ENCODE data around the gene MRPL55.
A peak's percentile ranks its signal among the peaks of the same experiment; 100 is the strongest.

Gene MRPL55

GRCh38 chr1:228109073-228109961 is at the start of gene MRPL55:
Gene MRPL55 (minus strand): TSS chr1:228109299. CDS start chr1:228108260, 1,039 bp downstream.
- peak; percentile 89 to 90 for DNase-seq

GRCh38 chr1:228158151-228159007 is 49.3 kb upstream of the MRPL55 start:
- DNase-seq = no peak

DNA sequence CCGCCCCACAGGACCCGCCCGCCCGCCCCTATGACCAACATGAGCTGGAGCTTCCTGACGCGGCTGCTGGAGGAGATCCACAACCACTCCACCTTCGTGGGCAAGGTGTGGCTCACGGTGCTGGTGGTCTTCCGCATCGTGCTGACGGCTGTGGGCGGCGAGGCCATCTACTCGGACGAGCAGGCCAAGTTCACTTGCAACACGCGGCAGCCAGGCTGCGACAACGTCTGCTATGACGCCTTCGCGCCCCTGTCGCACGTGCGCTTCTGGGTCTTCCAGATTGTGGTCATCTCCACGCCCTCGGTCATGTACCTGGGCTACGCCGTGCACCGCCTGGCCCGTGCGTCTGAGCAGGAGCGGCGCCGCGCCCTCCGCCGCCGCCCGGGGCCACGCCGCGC is 48.6 kb upstream of the MRPL55 start:
- no peak for DNase-seq

GRCh38 chr1:228156941-228157728 is 48.0 kb upstream of the MRPL55 start:
- DNase-seq = no peak

DNA sequence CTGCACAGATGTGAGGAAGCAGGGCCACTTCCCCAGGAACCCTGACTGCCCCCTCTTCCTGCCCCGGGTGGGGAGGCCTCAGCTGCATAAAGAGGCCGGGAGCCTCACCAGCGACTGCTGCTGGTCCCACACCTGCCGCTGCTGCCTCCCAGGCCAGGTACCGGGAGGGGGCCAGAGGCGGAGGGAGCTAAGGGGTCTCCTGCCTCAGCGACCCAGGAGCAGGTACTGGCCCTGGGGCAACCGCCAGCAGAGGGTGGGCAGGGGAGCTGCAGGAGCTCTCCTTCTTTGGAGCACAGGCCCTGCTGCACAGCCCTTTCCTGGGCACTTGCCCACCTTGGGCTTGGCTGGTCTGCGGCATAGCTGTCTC is 47.4 kb upstream of the MRPL55 start:
- DNase-seq = no peak

- DNase-seq = no peak
Measured at GRCh38 chr1:228155596-228156514, 46.8 kb upstream of the MRPL55 start.

- DNase-seq = no peak
Measured at GRCh38 chr1:228154670-228155571, 45.8 kb upstream of the MRPL55 start.

DNA sequence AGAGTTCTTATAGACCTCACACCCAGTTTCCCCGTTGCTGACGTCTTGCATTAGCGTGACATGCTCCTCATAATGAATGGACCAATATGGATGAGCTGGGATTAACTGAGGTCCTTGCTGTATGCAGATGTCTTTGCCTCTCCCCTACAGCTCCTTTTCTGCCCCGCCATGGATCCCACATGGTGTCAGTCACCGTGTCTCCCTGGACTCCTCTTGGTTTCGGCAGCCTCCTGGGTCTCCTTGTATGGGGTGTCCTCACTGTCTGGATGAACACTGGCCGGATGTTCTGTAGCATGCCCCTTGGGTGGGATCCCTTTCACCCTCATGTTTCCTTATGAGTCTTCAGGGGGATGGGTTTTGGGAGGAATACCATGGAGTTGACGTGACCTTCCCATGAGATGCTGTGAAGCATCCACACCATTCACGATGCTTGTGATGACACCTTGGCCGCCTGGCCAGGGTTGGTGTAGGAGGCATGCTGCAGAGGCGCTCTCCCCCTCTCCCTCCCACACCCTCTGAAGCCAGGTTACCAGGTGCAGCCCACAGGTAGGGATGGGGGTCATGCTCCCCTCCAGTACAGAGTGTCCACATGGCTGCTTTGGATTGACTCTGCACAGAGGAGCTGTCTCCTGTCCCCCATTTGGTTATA is 45.0 kb upstream of the MRPL55 start:
- DNase-seq = no peak

- DNase-seq = no peak
Measured at GRCh38 chr1:228152918-228153258, 43.8 kb upstream of the MRPL55 start.

DNA sequence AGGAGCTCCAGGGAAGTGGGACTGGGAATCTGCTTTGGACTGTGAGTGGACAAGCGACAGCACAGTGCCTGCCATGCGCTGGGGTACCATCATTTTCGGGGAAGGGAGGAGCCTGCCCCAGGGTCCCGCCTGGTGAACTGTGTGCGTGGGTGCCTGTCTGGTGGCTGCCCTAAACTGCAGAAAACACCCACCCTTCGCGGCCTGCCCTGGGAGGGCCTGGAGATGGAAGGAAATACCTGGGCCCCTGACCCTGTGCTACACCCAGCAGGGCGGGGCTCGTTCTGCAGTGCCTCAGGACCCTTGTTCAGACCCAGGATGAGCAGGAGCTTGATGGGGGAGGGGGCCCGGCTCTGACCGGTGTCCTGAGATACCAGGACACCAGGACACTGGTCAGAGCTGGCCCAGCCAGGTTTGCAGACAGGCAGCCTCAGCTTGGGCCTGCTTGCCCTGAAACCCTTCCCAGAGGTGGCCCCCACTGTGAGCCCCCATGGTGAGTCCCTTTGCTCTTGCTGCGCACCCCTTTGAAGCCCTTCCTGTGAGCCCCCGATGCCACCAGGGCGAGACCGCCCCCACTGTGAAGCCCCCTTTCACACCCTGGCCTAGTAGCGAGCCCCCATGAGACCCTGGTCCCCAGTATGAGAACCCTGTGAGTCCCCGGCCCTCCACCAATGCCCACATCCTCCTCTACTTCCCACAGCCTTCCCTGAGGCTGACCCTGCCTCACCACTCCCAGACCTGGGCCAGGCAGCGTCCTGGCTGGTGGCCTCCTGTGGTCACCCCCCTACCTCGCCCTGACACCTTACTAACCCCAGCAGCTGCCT is 43.2 kb upstream of the MRPL55 start:
- no peak for DNase-seq

- no peak for DNase-seq
Measured at GRCh38 chr1:228151180-228151925, 42.3 kb upstream of the MRPL55 start.

DNA sequence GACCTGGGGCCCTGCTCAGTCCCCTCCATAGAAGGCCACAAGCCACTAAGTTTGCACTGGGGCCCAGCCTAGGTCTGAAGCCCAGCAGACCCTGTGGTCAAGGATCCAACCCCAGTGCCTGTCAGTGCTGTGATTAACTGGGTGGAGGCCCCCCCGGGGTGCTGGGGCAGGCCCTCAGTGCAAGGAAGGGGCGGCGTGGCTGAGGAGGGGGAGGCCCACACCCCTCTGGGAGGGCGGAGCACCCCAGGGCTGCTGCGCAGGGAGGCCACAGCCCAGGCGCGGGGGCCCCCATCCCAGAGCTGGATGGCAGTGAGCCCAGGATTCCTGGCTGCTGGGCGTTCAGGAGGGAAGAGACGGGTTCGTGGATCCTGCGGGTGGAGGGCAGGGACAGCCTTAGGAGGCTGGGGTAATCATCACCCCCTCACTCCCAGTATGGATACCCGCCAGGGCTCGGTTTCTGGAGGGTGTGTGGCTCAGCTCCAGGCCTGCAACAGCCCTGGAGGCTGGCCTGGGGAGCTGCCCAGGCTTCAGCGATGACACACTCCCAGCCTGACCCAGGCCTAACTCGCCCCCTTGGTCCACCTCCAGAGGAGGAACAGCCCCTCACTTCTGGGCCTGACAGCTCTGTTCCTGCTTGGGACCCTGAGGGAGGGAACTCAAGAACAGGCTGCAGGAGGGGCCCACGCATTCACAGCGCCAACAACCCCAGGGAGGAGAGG is 41.5 kb upstream of the MRPL55 start:
- no peak for DNase-seq

DNA sequence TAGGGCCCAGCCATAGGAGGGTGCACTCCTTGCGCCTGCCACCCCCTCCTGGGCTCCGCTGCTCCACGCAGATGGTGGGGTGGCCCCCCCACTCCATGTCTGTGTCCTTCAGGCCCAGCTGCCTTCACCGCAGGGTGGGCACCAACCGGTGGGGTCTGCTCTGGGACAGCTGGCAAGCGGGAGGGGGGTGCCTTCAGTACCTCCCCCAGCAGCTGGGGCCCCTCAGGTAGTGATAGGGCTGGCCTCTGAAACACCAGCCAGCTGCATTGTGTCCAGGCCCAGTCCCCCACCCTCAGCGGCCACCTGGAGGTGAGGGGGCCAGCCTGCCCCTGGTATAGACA is 41.0 kb upstream of the MRPL55 start:
- no peak for DNase-seq

DNA sequence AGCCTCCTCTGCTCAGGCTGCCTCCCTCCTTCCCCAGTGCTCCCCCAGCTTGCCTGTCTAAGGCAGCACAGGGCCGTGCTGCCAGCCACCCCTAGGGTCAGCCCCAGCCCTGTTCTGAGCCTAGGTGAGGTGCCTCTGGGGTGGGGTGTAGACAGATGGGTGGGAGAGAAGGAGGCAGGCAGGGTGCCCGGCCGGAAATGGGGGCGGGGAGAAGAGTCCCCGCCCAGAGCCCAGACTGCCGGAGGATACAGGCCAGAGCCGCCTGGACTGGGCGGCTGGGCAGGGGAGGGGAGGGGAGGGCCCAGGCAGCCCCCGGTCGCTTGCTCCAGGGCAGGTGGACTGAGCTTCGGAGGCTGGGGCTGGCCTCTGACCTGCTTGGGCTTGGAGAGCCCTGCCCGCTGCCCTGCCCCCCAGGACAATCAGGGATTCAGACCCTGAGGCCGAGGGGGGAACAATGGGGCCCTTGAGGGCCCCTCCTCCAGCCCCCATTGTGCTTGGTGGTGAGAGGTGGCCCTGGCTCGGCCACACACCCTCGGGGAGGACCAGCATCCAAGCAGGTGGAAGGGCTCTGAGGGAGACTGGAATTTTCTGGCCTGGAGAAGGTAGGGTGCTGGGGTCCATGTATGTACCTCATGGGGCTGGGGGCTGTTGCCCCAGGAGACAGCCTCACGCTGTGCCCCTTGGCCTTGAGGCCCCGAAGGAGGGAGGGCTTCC is 40.5 kb upstream of the MRPL55 start, which contains the start of gene GJC2:
Gene GJC2 (plus strand): TSS at position 525 of the 714 bp plus-strand sequence. CDS start 7,829 bp downstream, outside the sequence.
- no peak for DNase-seq

- no peak for DNase-seq
Measured at GRCh38 chr1:228148935-228149405, 39.9 kb upstream of the MRPL55 start.

GRCh38 chr1:228148196-228148861 is 39.2 kb upstream of the MRPL55 start:
- no peak for DNase-seq

GRCh38 chr1:228147768-228148167 is 38.7 kb upstream of the MRPL55 start:
- no peak for DNase-seq

Data from AML-193 (cell line).